NK-92 (cell line): ENCODE measurements around the gene CACNA1E.

Experiments used
- DNase-seq: peaks from one replicate; lab custom pipeline; 2025; ENCODE audit not compliant: unreplicated experiment; lab: John Stamatoyannopoulos, UW

The CACNA1E gene

DNA sequence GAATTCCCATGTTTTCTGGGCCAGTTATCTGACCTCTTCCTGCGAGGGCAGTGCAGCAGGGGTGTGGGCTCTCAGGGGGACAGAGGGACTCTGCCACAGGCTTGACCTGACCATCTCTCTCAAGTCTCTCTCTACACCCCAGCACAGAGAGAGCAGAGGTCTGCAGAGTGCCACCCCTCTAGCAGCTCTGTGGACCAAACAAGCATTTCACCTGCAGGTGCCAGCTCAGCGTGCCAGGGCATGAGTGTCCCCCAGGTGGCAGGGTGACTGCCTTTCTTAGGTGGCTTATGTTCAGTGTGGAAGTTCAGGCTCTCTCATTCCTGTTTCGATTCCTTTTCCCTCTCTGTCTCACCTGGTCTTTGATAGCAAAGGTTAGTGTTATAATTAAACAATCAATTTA, 191.3 kb downstream of the CACNA1E start:
- DNase-seq = no peak

DNA sequence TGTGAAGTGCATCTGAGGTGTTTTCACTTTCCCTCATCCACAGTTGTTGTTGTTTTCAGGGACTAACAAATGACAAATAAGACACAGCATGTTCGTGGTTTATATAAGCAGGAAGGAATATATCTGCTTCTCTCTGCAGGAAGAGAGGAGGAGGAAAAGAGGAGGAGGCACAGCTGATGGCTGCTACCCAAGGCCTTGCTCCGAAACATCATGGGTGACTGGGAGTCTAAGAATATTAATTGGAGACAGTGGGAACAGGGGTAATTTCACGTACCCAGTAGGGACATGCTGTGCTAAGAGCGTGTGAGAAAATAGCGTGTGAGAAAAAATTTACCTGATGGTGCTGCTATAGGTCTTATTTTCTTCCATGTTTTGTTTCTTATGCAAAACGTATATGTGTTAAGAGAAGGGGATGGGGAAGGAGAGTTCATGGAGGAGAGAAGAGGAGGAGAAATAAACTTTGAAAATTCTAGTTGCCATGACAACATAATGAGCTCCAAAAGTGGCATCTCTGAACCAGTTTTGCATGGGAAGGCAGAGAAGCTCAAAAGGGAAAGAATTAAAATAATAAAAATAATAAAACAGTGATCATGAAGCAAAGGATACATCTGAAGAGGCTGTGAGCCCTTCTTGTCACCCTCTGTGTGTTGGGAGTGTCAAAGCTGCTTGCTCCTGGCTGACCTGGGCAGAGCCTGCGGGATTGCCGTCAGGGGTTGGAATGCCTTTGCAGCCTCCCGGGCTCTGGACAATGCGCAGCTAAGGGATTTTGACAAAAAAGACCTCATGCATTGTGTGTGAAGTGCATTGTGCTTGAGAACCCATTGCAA, 192.0 kb downstream of the CACNA1E start:
- no peak for DNase-seq

DNA sequence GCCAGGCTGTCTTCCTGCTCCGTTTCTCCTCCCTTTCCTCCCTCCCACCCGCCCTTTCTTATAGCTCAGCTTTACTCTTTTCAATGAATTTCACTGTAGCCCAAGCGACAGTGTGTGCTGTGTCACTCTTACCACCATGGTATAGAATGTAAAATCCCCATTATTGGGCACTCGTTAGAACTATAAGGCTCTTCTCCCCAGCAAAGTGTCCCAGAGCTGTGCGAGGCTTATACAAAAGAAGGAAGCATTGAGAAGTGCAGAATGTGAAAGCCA, 192.5 kb downstream of the CACNA1E start:
- DNase-seq = no peak

DNA sequence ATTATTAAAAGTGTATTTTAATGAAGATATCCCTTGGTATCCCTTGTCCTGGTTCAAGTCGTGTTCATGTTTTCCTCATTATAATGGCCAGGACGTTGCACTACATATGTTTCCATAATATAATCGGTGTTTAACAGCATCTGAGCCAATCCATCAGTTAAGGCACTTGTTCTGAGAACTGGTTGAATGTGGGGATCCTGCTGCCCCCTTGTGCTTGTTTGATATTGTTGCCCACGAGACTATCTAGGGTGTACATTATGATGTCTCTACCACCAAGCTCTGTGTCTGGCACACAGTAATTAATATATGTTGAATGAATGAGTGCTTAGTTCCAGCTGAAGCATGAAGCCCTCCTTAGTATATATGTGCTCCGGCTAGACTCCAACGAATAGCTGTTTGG, 193.0 kb downstream of the CACNA1E start:
- DNase-seq = no peak

DNA sequence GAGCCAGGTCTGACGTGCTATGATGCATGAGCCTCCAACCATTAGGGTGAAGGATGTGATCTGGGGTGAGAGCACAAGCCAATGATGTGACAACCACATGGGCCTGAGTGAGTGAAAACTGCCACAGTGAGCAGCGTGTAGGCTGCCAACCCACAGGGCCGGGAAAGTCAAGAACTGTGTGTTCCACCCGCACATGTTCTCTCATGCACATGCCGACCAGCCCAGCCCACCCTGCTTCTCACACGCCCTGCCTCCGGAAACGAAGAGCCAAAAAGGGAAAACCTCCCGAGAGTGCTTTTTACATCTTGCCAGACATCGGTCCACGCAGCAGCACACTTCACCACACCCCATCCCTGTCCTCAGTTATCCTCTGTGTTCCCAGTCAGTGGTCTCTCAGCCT, 197.0 kb downstream of the CACNA1E start:
- no peak for DNase-seq

DNA sequence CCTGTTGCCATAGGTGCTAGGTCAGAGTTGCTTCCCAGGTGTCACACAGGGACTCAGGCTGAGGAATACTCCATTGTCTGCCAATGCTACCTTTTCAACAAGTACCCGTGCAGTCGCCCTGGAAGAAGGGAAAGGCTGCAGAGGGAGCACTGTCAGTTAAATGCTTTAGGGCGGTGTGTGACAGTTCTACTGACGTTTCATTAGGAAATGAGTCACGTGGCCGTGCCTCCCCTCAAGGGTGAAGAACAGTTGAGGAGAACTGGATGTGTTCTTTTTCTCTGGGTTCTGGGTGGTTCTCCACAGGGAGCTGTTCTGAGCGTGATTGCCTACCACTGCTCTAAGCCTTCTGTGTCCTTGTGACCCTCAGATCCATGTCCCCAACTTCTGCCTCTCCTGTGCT, 197.6 kb downstream of the CACNA1E start:
- no peak for DNase-seq

DNA sequence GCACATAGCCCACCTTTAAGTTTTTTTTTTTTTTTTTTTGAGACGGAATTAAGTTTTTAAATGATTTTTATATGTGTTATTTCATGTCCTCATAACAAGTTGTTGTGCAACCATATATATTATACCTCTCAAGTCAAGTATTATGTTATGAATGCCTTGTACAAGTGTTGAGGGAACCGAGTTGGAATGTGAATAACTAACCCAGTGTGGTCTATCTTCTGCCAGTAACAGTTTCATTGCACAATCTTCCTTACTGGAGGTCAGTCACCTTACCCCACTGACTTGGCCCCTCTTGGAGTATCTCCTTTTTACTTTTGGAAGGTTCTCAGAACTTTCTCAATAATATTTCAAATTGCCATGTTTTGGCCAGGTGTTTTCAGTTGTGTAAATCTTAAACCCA, 201.9 kb downstream of the CACNA1E start:
- DNase-seq = no peak

DNA sequence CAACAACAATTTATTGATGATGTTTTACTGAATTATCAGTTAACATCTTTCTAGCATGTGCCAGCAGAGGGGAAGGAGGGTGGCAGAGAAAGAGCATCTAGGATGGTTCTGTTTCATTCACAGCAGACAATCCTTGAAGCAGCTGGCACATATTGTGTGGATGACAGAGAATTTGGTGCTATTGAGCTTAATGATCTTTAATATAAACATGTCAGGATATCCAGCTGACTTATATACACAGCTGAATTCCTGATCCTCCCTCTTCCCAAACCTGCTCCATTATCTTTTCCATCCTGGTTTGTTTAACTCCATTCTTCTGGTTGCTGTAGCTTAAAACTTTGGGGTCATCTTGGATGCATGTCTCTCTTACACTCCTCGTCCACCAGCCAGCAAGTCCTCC, 218.6 kb downstream of the CACNA1E start:
- no peak for DNase-seq

DNA sequence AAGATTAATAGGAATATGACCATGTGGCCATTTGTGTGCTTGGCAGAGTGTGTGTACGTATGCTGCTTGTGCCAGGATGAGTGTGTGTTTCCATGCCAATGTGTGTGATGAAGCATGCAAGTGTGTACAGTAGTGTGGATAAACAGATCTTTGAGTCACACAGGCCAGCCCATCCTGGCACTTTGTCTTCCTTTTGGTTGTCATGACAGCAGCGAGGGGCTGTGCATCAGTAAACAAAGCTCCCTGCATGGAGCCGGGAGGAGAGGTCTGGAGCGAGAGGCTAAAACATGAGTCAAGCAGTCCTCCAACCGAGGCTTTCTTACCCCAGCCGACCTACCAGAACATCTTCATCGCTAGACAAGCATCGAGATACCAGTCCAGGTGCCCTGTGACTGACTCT, 221.2 kb downstream of the CACNA1E start:
- DNase-seq = no peak

DNA sequence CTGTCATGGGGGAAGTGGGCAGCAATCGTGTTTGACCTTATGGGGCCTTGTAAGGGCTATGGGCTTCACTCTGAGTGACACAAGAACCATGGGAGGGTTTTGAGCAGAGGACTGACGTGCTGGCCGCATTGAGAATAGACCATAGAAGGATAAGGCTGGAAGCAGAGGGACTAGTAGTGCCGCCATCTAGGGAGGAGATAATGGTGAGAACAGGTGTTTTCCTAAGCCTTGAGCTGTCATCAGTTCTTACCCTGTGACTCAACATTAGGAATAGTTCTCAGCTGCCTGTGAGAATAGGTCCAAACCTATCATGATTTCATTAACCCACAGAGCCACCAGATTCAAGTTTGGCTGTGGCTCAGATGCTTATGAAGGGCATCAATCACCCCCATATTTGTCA, 228.5 kb downstream of the CACNA1E start:
- no peak for DNase-seq

DNA sequence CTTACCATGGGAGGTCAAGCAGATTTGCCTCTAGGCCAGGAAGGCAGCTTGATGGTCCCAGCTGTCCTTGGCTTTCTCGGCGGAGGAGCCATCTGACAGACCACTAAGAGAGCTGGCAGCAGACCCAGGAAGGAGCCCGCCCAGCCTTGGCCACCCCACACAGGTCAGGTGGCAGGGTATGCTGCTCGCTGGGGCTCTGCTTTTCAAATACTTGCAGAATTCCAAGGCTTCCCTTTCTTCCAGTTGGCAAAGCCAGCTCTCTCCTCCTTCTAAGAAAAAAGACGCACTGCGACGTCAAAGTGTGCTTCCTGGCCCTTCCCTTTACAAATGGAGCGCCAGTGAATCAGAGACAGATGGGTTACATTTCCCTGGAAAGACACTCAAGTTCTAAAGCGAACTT, 229.4 kb downstream of the CACNA1E start:
- no peak for DNase-seq

DNA sequence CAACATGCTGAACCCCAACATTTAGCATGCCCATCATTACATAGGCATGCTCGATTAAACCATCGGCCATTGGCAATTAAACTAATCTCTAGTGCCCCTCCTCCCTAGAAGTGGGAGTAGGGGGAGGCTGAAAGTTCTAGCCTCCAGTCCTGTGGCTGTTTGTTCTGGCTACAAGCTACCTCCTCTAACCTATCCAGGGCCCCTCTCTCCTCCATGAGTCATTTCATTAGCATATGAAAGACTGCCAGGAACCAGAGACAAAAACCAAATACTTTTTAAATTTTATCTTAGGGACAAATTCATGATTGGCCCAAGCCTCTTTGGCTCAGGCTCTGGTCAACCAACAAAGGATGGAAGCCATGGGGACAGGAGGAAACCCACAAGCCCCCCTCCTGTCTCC, 231.1 kb downstream of the CACNA1E start:
- no peak for DNase-seq

DNA sequence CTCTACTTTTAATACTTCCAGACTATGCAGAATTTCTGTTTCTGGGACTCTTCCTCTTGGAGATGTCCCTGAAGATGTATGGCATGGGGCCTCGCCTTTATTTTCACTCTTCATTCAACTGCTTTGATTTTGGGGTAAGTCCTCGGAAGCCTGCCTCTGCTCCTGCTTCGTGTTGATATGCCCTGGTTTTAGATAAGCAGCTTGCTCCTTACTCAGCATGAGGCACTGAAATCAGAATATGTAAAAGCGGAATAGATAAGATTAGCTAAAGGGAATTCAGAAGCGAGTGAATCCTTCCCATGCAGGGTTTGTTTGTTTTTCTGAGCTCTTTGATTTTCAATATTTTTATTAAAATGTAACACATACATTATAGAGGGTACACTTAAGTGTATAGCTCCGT, 234.7 kb downstream of the CACNA1E start:
- DNase-seq = no peak

DNA sequence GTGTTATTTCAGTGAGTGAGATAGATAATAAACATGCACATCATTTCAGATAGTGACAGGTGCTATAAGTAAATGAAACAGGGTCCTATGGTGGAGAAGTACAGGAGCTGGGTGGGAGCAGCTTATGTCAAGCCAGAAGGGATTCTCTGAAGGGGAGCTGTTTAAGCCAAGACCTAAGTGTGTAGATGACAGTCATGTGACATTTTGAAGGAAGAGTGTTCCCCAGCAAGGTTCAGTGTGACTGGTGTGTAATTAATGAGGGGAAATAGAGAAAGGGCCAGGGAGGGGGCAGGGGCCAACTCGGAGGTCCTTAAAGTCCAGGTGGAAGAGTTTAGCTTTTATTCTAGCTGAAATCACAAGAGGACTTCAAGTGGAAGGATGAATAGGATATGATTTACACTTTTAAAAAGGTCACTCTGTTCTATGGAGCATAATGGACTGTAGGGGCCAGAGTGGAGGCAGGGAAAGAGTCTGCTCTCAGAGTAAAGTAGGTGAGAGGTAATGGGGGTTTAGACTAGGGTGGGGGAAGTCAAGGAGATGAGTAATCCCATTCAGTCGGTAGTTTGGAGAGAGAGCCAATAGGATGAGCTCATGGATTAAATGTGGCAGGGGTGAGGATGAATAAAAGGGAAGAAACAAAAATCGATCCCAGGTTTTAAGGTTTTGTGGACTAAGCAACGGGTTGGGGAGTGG, 243.1 kb downstream of the CACNA1E start:
- DNase-seq = no peak

DNA sequence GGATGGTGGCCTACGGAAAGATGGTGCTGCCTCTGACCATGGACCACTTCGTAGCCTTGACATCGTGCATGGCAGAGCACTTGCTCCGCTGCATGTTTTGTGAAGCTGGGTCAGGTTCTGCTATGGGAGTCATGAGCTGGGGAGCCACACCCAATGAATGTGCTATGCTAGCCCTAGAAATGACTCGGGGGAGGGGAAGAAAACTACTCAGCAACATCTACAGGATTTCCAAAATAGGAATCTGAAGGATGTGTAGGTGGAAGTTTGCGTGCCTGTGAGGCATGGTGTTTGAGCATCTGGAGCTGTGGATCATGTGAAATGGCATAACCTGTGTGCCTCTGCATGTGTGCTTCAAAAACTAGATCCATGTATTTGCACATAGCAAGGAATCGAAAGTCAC, 247.3 kb downstream of the CACNA1E start:
- DNase-seq = no peak

DNA sequence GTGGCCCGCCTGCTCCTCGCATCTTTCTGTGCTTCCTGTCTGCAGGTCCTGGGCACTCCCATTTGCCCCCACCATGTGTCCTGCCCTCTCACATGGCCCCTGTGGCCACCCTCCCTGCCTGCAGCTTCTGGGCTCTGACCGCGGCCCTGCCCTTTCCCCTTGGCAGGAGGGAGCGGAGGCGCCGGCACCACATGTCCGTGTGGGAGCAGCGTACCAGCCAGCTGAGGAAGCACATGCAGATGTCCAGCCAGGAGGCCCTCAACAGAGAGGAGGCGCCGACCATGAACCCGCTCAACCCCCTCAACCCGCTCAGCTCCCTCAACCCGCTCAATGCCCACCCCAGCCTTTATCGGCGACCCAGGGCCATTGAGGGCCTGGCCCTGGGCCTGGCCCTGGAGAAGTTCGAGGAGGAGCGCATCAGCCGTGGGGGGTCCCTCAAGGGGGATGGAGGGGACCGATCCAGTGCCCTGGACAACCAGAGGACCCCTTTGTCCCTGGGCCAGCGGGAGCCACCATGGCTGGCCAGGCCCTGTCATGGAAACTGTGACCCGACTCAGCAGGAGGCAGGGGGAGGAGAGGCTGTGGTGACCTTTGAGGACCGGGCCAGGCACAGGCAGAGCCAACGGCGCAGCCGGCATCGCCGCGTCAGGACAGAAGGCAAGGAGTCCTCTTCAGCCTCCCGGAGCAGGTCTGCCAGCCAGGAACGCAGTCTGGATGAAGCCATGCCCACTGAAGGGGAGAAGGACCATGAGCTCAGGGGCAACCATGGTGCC, 249.1 kb downstream of the CACNA1E start:
- DNase-seq = no peak

DNA sequence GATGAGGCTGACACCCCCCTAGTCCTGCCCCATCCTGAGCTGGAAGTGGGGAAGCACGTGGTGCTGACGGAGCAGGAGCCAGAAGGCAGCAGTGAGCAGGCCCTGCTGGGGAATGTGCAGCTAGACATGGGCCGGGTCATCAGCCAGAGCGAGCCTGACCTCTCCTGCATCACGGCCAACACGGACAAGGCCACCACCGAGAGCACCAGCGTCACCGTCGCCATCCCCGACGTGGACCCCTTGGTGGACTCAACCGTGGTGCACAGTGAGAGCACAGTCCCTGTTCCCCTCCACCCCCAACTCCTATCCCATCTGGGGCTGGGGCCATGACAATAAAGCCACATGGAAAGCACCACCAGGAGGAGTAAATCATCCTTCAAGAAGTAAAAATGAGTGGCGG, 250.2 kb downstream of the CACNA1E start:
- DNase-seq = no peak

DNA sequence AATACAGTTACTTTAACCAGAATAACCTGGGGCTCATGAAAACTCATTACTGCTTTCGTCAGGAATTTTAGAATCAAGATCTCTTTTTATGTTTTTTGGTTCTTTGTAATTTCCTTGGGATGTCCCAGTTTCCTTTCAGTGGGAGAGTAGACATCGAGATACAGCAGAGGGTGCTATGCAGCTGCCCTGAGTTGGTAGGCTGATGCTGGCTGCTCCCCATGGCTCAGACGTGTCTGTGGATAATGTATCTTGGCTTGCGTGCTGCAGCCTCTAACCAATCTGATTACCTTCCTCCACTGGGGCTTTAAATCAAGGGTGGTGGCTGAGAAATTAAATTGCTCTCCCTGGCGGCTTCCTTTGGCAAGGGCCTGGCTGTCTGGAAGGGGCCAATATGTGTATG, 253.7 kb downstream of the CACNA1E start:
- no peak for DNase-seq

DNA sequence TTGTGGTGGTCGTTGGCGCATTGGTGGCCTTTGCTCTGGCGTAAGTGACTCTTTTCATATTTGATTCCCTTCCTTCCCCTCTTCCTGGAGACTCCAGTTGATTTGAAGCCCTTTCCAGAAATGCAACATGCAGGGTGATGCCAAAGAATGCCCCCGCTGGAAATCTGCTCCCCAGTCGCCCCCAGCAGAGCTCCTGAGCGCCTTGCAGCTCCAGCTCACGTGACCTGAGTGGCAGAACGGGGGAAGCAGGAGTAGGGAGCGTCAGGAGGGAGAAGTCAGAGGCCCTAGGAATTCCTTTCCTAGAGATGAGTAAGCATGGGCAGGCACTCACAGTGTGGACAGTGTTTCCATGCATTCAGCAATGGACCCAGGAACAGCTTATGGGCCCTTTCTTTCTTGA, 255.9 kb downstream of the CACNA1E start:
- DNase-seq = no peak

DNA sequence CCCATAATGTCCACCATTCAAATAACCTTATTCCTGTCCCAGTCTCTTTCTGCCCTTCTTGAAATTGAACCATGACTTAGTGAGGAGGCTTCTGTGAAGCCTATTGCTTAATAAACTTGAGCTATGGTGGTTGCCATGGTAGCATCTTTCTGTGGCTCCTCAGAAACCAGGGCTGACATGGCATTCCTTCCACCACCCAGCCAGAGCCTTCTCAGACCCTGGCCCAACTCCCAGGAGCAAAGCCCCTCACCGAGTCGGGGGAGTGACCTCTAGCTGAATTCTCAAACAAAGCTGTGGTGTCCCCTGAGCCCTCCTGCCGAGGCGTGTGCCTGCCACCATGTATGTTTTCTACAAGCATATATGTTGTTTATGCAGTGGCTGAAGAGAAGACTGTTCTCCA, 259.1 kb downstream of the CACNA1E start:
- no peak for DNase-seq

DNA sequence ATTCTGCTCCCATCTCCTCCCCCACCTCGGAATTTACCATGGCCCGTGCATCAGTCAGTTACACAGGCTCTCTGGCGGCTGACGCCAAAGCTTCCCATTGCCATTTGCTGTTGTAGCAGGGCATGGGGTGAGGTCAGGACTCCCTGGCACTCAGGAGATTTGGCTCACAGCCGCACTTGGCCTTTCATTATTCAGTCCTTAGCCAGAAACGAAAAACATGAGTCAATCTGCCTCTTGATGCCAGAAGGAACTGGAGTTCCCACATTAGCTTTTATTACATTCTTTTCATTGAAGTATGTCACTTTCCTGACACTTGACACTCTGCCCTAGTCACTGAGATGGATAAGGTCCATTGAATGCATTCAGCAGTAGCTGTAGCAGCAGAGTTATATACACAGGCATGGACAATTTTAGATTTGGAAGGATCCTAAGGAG, 260.6 kb downstream of the CACNA1E start:
- no peak for DNase-seq

DNA sequence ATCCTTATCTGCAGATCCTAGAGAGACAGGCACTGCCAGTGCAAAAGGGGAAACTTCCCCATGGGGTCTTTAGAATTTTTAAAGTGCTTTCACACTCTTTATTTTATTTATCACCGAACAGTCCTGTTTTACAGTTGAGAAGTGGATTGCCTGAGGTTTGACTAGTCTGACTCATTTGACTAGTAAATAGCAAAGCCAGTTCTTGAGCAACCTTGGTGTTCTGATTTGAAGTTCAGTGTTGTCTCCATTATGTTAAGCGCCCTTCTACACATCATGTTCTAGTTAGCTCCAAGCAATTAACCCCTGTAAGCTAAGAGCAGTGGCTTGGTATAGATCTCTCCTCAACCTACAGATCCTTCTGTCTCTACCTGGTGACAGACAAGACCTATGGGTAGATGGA, 262.9 kb downstream of the CACNA1E start:
- DNase-seq = no peak
